Panc1 (cell line): ENCODE results near the gene ADIPOR2. TPM values are rescaled to one million over a fixed set of nuclear protein-coding genes. Genes with fewer than 3 reads are reported as not detected.
A peak's percentile ranks its signal among the peaks of the same experiment; 100 is the strongest.

Experiments used
- ATAC-seq: fragments of 200-7000 bp; cut with Tn5 transposase; 2 replicates; pipeline ENCODE4 v1.9.1; 2020; ENCODE audit warnings: mild to moderate bottlenecking, moderate library complexity
- BruUV-seq: library from RNA; stranded (reverse); fragments of 400-500 nt; replicated peaks from 2 replicates; lab custom pipeline; 2021; lab: Mats Ljungman, UMichigan
- CTCF ChIA-PET: fragments of 300-600 bp; sonication (Branson Sonifier 250); formaldehyde crosslinking; loops from one replicate; lab custom pipeline; 2022; ENCODE audit warnings: antibody characterized with exemption; lab: Charles Lee
- POLR2A ChIA-PET: fragments of 300-600 bp; sonication (Branson Sonifier 250); formaldehyde crosslinking; loops from one replicate; lab custom pipeline; 2022; ENCODE audit warnings: antibody characterized with exemption; lab: Charles Lee
- DNase-seq: peaks from one replicate; pipeline ENCODE4 v3.0.0-alpha.2; 2010; ENCODE audit warnings: low read depth, low spot score
- H3K27ac ChIP-seq: 2 replicates; pipeline ENCODE4 v1.5.1; 2011; ENCODE audit warnings: mild to moderate bottlenecking, low read length, inconsistent platforms
- H3K27me3 ChIP-seq: fragments of 200-500 bp; sonication (Bioruptor generic); 2 replicates; pipeline ENCODE4 v1.6.0; 2014; ENCODE audit warnings: low read length, inconsistent platforms; ENCODE audit not compliant: control insufficient read depth, insufficient read depth
- H3K36me3 ChIP-seq: fragments of 200-500 bp; sonication (Bioruptor generic); 2 replicates; pipeline ENCODE4 v1.5.1; 2014; ENCODE audit warnings: inconsistent platforms, mild to moderate bottlenecking, low read length, moderate library complexity; ENCODE audit not compliant: control insufficient read depth, insufficient read depth
- H3K4me1 ChIP-seq: 2 replicates; pipeline ENCODE4 v1.5.1; 2011; ENCODE audit warnings: inconsistent platforms, mild to moderate bottlenecking, low read length, moderate library complexity; ENCODE audit not compliant: control insufficient read depth, insufficient read depth
- H3K4me3 ChIP-seq, 2 experiments: 2 replicates each; pipeline ENCODE4 v1.5.1; 2011 to 2012; ENCODE audit warnings: low read depth in 2 of 2, low read length in 2 of 2, mild to moderate bottlenecking in 2 of 2, inconsistent platforms in 1 of 2, moderate library complexity in 1 of 2
- H3K9me3 ChIP-seq: fragments of 200-500 bp; sonication (Bioruptor generic); 2 replicates; pipeline ENCODE4 v1.5.1; 2014; ENCODE audit warnings: low read depth, mild to moderate bottlenecking, inconsistent platforms, low read length, moderate library complexity; ENCODE audit not compliant: control insufficient read depth, insufficient read depth
- CTCF ChIP-seq: fragments of 450-650 bp; IDR thresholded peaks from 2 replicates; pipeline ENCODE4 v1.5.1; 2017; ENCODE audit warnings: mild to moderate bottlenecking
- POLR2AphosphoS5 ChIP-seq: IDR thresholded peaks from 2 replicates; pipeline ENCODE4 v1.6.1; 2012; ENCODE audit warnings: mild to moderate bottlenecking, low read depth, low read length, moderate library complexity
- REST ChIP-seq, 2 experiments: IDR thresholded peaks; 2 replicates each; pipeline ENCODE4 v1.6.1; 2011 to 2012; ENCODE audit warnings: low read depth in 2 of 2, control low read depth in 1 of 2, low read length in 1 of 2, mild to moderate bottlenecking in 1 of 2, moderate library complexity in 1 of 2; ENCODE audit not compliant: insufficient read depth in 1 of 2
- SIN3A ChIP-seq: IDR thresholded peaks from 2 replicates; pipeline ENCODE4 v1.6.1; 2012; ENCODE audit warnings: low read depth, mild to moderate bottlenecking, low read length, moderate library complexity, borderline replicate concordance; ENCODE audit not compliant: insufficient read depth
- TCF7L2 ChIP-seq: IDR thresholded peaks from 2 replicates; pipeline ENCODE4 v1.6.1; 2011; ENCODE audit warnings: mild to moderate bottlenecking, low read depth, low read length, inconsistent platforms
- in situ Hi-C: cut with HindIII; loops from 2 replicates; pipeline ENCODE4 v1.10.0; 2016; ENCODE audit warnings: low sequenced_read_pairs, low pct_unique_long_range_greater_than_20kb
- intact Hi-C: fragments of 100-400 bp; cut with micrococcal nuclease; formaldehyde crosslinking; loops from one replicate; pipeline ENCODE4 v1.10.0; 2022; ENCODE audit not compliant: unreplicated experiment
- total RNA-seq: library from RNA; stranded (reverse); gene quantifications from one replicate; pipeline ENCODE4 v1.2.1, GENCODE V29; 2021; ENCODE audit not compliant: unreplicated experiment

The ADIPOR2 gene
- total RNA-seq, 1 experiment from 2014 or later = 76.0 TPM

DNA sequence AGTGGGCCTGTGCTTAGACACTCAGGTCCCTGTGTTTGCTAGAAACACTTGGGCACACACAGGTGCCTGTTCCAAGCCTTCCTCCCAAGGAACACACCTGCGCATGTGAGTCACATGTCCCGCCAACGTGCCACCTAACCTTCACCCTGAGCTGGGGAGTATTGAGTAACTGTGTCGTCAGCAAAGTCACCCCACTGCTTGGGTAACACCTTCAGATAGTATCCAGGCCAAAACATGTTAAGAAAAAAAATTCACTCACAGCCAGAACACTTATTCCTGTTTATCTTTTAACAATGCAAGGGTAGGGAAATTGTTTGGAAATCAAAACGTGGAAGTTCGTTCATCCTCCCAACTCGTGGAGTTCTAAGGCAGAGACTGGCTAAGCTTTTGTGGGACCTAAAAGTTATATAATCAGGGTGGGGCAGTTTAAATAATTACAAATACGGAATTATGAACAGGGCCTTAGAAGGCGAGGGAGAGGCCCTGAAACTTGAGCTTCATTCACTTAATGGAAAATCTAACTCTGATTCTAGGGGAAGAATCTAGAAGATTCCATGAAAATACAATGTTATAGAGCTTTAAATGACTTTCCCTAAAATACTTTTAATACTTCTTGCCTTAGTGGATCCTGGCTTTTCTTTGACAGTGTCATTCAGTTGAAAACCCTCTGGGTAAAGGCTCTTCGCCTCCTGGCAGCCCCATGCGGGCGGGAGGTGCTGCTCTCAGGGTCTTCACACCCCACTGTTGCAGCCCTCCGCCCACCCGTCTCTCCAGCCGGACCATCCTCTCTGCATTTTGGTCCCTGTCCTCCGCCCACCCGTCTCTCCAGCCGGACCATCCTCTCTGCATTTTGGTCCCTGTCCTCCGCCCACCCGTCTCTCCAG, 30.3 kb upstream of the ADIPOR2 start:
- Histone ChIP-seq H3K36me3 (no peaks in the 10 kb centered on the region), H3K4me1 (peaks cover 9% of the 10 kb centered on the region), H3K4me3 (no peak overlapping the region), H3K27ac (peak overlapping the region; percentile 63), H3K9me3 (no peaks in the 10 kb centered on the region), H3K27me3 (no peaks in the 10 kb centered on the region)
- DNase-seq (no peak), ATAC-seq (no peak)
- no TSS peak for BruUV-seq
- intact Hi-C loops = loop anchor here (10.0 kb wide), 1 partner anchor 274 kb away; no protein-coding TSS in a partner anchor
- ChIA-PET CTCF (no interaction called here), POLR2A (interaction anchor here (0.5 kb wide), 1 partner anchor 91 kb away, joined by 3 read pairs; no protein-coding TSS in a partner anchor)
- in situ Hi-C loops = no loop called here
- TF ChIP-seq POLR2AphosphoS5 (no peak), SIN3A (no peak), REST (IDR thresholded peaks at IDR 0.05; ENCODE audit: insufficient read depth in 1 of 2, low read depth in 2 of 2, low read length in 1 of 2) (no peak), TCF7L2 (no peak), CTCF (no peak)

DNA sequence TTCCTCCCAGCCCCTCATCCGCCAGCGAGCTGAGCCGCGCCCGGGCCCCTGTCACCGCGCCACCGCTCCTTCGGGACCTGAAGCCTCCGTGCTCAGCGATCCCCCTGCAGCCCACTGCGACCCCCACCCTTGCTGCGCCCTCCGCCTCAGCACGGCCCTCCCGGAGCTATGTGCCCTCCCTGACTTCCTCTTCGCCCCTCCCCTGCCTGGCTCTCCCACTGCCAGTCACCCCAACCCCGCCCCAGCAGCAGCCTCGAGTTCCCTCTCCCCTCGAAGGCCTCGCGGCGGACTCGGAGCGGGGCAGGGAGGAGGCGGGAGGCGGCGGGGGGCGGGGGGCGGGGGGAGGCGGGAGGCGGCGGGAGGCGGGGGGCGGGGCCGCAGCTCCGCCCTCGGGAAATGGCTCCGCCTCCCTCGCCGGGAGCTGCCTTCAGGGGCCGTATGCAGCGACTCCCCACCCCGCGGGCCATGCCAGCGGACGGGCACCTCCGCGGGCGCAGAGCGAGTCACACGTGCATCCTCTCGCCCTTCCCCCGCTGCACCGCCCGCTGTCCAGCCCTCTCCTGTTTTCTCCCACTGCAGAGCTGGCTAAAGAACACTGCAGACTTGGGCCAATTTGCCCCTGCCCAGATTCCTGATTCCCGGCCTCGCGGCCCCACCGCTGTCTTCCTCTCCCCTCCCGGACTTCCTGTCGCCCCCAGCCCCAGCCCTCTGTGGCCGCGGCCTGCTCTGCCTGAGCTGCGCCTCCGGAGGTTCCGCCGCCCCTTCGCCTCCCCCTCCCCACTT, 29.1 kb upstream of the ADIPOR2 start:
- H3K4me1 ChIP-seq = peaks cover 9% of the 10 kb centered on the region
- BruUV-seq = no TSS peak
- H3K36me3 ChIP-seq = no peaks in the 10 kb centered on the region
- H3K27me3 ChIP-seq = no peaks in the 10 kb centered on the region
- POLR2A ChIA-PET = interaction anchor here (0.7 to 0.9 kb wide), 2 partner anchors 113 to 117 kb away, joined by 3 to 7 read pairs; no protein-coding TSS in a partner anchor
- in situ Hi-C loops = no loop called here
- TF ChIP-seq POLR2AphosphoS5 (peak; percentile 39; the same call in 1 of the 2 replicates), REST (IDR thresholded peaks at IDR 0.05; ENCODE audit: insufficient read depth in 1 of 2, low read depth in 2 of 2, low read length in 1 of 2) (peak; percentile 30 to 38; a peak in 2 of 4 replicates), TCF7L2 (no peak)
- ATAC-seq (peak; percentile 93), DNase-seq (peak; percentile 53)
- CTCF ChIA-PET = interaction anchor here (0.5 kb wide), 1 partner anchor 27 kb away, joined by 4 read pairs; no protein-coding TSS in a partner anchor
- H3K4me3 ChIP-seq = peak overlapping the region in 1 of 2 experiments; percentile 21; a peak in 1 of 4 replicates
- intact Hi-C loops = loop anchor here (10.0 kb wide), 1 partner anchor 273 kb away; no protein-coding TSS in a partner anchor
- H3K9me3 ChIP-seq = no peaks in the 10 kb centered on the region
- no peak overlapping the region for H3K27ac ChIP-seq
